HEK293 (cell line): Measurements from ENCODE around the gene CDC5L.

Experiments used
- CTCF ChIA-PET: fragments of 350-600 bp; formaldehyde crosslinking; extraction: SDS; loops from one replicate; lab custom pipeline; 2021; ENCODE audit warnings: antibody characterized with exemption; lab: Yijun Ruan, JAX
- POLR2A ChIA-PET: fragments of 300-600 bp; formaldehyde crosslinking; extraction: SDS; loops from one replicate; lab custom pipeline; 2020; ENCODE audit warnings: antibody characterized with exemption, inconsistent platforms; lab: Yijun Ruan, JAX
- H3K27ac ChIP-seq: fragments of 200-500 bp; sonication (Bioruptor generic); 2 replicates; pipeline ENCODE4 v1.5.1; 2014; ENCODE audit warnings: low read depth, low read length, control low read depth, inconsistent platforms; ENCODE audit errors: extremely low read depth
- H3K36me3 ChIP-seq, 2 experiments: fragments of 200-500 bp in 1 of 2; sonication (Bioruptor generic) in 1 of 2; 1 replicate in 1 of 2; 2 replicates in 1 of 2; pipeline ENCODE4 v1.5.1; 2014 to 2017; ENCODE audit warnings: inconsistent platforms in 2 of 2, low read length in 2 of 2; ENCODE audit not compliant: control insufficient read depth in 2 of 2, insufficient read depth in 1 of 2
- H3K4me1 ChIP-seq: fragments of 200-500 bp; sonication (Bioruptor generic); 2 replicates; pipeline ENCODE4 v1.5.1; 2014; ENCODE audit warnings: mild to moderate bottlenecking, low read length, inconsistent platforms; ENCODE audit not compliant: control insufficient read depth, insufficient read depth
- H3K4me3 ChIP-seq: 2 replicates; pipeline ENCODE4 v1.5.1; 2011; ENCODE audit warnings: low read depth, mild to moderate bottlenecking, control low read depth, low read length, moderate library complexity
- H3K9me3 ChIP-seq: fragments of 200-500 bp; sonication (Bioruptor generic); 2 replicates; pipeline ENCODE4 v1.5.1; 2014; ENCODE audit warnings: low read depth, low read length, inconsistent platforms; ENCODE audit not compliant: control insufficient read depth, insufficient read depth
- BCL11A ChIP-seq: fragments of 450-650 bp; formaldehyde crosslinking; IDR thresholded peaks from 2 replicates; pipeline ENCODE4 v1.5.1; 2016; ENCODE audit warnings: low read depth, missing biosample characterization, missing genetic modification characterization
- BCL11B ChIP-seq: fragments of 450-650 bp; formaldehyde crosslinking; IDR thresholded peaks from 2 replicates; pipeline ENCODE4 v1.5.1; 2016; ENCODE audit warnings: low read depth, missing biosample characterization, missing genetic modification characterization
- KLF16 ChIP-seq: fragments of 450-650 bp; formaldehyde crosslinking; IDR thresholded peaks from 2 replicates; pipeline ENCODE4 v1.5.1; 2017; ENCODE audit warnings: missing biosample characterization, missing genetic modification characterization
- KLF8 ChIP-seq: fragments of 450-650 bp; formaldehyde crosslinking; IDR thresholded peaks from 2 replicates; pipeline ENCODE4 v1.5.1; 2016; ENCODE audit warnings: missing biosample characterization, missing genetic modification characterization
- SP7 ChIP-seq: fragments of 450-650 bp; formaldehyde crosslinking; IDR thresholded peaks from 2 replicates; pipeline ENCODE4 v1.5.1; 2016; ENCODE audit warnings: missing biosample characterization, missing genetic modification characterization
- ZBTB44 ChIP-seq: fragments of 450-650 bp; IDR thresholded peaks from 2 replicates; pipeline ENCODE4 v1.5.1; 2018; ENCODE audit warnings: missing biosample characterization, mild to moderate bottlenecking, missing genetic modification characterization
- ZNF155 ChIP-seq: fragments of 450-650 bp; formaldehyde crosslinking; IDR thresholded peaks from 2 replicates; pipeline ENCODE4 v1.5.1; 2016; ENCODE audit warnings: missing biosample characterization, missing genetic modification characterization
- ZNF174 ChIP-seq: fragments of 450-650 bp; formaldehyde crosslinking; IDR thresholded peaks from 2 replicates; pipeline ENCODE4 v1.5.0; 2017; ENCODE audit warnings: missing biosample characterization, mild to moderate bottlenecking, missing genetic modification characterization
- ZNF211 ChIP-seq: fragments of 450-650 bp; formaldehyde crosslinking; IDR thresholded peaks from 2 replicates; pipeline ENCODE4 v1.5.1; 2016; ENCODE audit warnings: low read depth, missing biosample characterization, missing genetic modification characterization
- ZNF248 ChIP-seq: fragments of 450-650 bp; formaldehyde crosslinking; IDR thresholded peaks from 2 replicates; pipeline ENCODE4 v1.5.1; 2017; ENCODE audit warnings: missing biosample characterization, missing genetic modification characterization
- ZNF266 ChIP-seq: fragments of 450-650 bp; formaldehyde crosslinking; IDR thresholded peaks from 2 replicates; pipeline ENCODE4 v1.5.1; 2016; ENCODE audit warnings: missing biosample characterization, missing genetic modification characterization, low read depth
- ZNF274 ChIP-seq, 2 experiments: fragments of 200-500 bp in 1 of 2; fragments of 450-650 bp in 1 of 2; sonication (Bioruptor generic) in 1 of 2; formaldehyde crosslinking in 1 of 2; IDR thresholded peaks; 2 replicates each; pipeline versions ENCODE4 v1.5.1 to v1.6.1; 2014 to 2016; ENCODE audit warnings: borderline replicate concordance in 1 of 2, inconsistent platforms in 1 of 2, low read length in 1 of 2, missing biosample characterization in 1 of 2, missing genetic modification characterization in 1 of 2
- ZNF311 ChIP-seq: fragments of 450-650 bp; formaldehyde crosslinking; IDR thresholded peaks from 2 replicates; pipeline ENCODE4 v1.5.1; 2017; ENCODE audit warnings: missing biosample characterization, missing genetic modification characterization, borderline replicate concordance
- ZNF473 ChIP-seq: fragments of 450-650 bp; formaldehyde crosslinking; IDR thresholded peaks from 2 replicates; pipeline ENCODE4 v1.5.1; 2017; ENCODE audit warnings: missing biosample characterization, missing genetic modification characterization
- ZNF548 ChIP-seq: fragments of 450-650 bp; formaldehyde crosslinking; IDR thresholded peaks from 2 replicates; pipeline ENCODE4 v1.5.1; 2016; ENCODE audit warnings: missing biosample characterization, missing genetic modification characterization
- ZNF623 ChIP-seq: fragments of 450-650 bp; formaldehyde crosslinking; IDR thresholded peaks from 2 replicates; pipeline ENCODE4 v1.5.1; 2016; ENCODE audit warnings: missing biosample characterization, missing genetic modification characterization
- ZSCAN16 ChIP-seq: fragments of 450-650 bp; formaldehyde crosslinking; IDR thresholded peaks from 2 replicates; pipeline ENCODE4 v1.5.1; 2016; ENCODE audit warnings: missing biosample characterization, missing genetic modification characterization
- ZSCAN23 ChIP-seq: fragments of 450-650 bp; formaldehyde crosslinking; IDR thresholded peaks from 2 replicates; pipeline ENCODE4 v1.5.1; 2016; ENCODE audit warnings: missing biosample characterization, missing genetic modification characterization
- TF ChIP-seq, protein P1 (sequence below): fragments of 450-650 bp; formaldehyde crosslinking; IDR thresholded peaks from 2 replicates; pipeline ENCODE4 v1.5.1; 2017; ENCODE audit warnings: missing biosample characterization, missing genetic modification characterization
- TF ChIP-seq, protein P2 (sequence below): fragments of 450-650 bp; formaldehyde crosslinking; IDR thresholded peaks from 2 replicates; pipeline ENCODE4 v1.5.1; 2016; ENCODE audit warnings: missing biosample characterization, missing genetic modification characterization, borderline replicate concordance
- TF ChIP-seq, protein P3 (sequence below): fragments of 450-650 bp; formaldehyde crosslinking; IDR thresholded peaks from 2 replicates; pipeline ENCODE4 v1.5.1; 2016; ENCODE audit warnings: missing biosample characterization, missing genetic modification characterization
- TF ChIP-seq, protein P4 (sequence below): fragments of 450-650 bp; formaldehyde crosslinking; IDR thresholded peaks from 2 replicates; pipeline ENCODE4 v1.5.1; 2016; ENCODE audit warnings: missing biosample characterization, missing genetic modification characterization, low read depth

Gene CDC5L

GRCh38 chr6:44477293-44477894 lies 89.9 kb downstream of the CDC5L start:
- H3K4me3 ChIP-seq, result no peak overlapping the region
- CTCF ChIA-PET, result interaction anchor here (0.6 to 4.9 kb wide), 13 partner anchors 11 to 1447 kb away, joined by 3 to 71 read pairs (median 3); no protein-coding TSS in a partner anchor
- TF ChIP-seq ZNF155 (tag by site-specific recombination) (no peak), ZNF174 (tag by site-specific recombination) (no peak), ZNF248 (tag by site-specific recombination) (no peak), ZNF623 (tag by site-specific recombination) (no peak), KLF16 (tag by site-specific recombination) (no peak), SP7 (tag by site-specific recombination) (no peak), ZSCAN23 (no peak), ZNF211 (tag by site-specific recombination) (no peak), ZNF548 (tag by site-specific recombination) (no peak), ZBTB44 (no peak)
- TF ChIP-seq, protein P1, sequence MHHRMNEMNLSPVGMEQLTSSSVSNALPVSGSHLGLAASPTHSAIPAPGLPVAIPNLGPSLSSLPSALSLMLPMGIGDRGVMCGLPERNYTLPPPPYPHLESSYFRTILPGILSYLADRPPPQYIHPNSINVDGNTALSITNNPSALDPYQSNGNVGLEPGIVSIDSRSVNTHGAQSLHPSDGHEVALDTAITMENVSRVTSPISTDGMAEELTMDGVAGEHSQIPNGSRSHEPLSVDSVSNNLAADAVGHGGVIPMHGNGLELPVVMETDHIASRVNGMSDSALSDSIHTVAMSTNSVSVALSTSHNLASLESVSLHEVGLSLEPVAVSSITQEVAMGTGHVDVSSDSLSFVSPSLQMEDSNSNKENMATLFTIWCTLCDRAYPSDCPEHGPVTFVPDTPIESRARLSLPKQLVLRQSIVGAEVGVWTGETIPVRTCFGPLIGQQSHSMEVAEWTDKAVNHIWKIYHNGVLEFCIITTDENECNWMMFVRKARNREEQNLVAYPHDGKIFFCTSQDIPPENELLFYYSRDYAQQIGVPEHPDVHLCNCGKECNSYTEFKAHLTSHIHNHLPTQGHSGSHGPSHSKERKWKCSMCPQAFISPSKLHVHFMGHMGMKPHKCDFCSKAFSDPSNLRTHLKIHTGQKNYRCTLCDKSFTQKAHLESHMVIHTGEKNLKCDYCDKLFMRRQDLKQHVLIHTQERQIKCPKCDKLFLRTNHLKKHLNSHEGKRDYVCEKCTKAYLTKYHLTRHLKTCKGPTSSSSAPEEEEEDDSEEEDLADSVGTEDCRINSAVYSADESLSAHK (tag by site-specific recombination), result no peak
- TF ChIP-seq, protein P2, sequence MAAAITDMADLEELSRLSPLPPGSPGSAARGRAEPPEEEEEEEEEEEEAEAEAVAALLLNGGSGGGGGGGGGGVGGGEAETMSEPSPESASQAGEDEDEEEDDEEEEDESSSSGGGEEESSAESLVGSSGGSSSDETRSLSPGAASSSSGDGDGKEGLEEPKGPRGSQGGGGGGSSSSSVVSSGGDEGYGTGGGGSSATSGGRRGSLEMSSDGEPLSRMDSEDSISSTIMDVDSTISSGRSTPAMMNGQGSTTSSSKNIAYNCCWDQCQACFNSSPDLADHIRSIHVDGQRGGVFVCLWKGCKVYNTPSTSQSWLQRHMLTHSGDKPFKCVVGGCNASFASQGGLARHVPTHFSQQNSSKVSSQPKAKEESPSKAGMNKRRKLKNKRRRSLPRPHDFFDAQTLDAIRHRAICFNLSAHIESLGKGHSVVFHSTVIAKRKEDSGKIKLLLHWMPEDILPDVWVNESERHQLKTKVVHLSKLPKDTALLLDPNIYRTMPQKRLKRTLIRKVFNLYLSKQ (tag by site-specific recombination), result no peak
- TF ChIP-seq, all 188 proteins: peak for 0
- no peak overlapping the region for H3K27ac ChIP-seq
- H3K4me1 ChIP-seq, result no peaks in the 10 kb centered on the region
- POLR2A ChIA-PET, result no interaction called here
- no peaks in the 10 kb centered on the region for H3K9me3 ChIP-seq
- H3K36me3 ChIP-seq, result no peaks in the 10 kb centered on the region

DNA sequence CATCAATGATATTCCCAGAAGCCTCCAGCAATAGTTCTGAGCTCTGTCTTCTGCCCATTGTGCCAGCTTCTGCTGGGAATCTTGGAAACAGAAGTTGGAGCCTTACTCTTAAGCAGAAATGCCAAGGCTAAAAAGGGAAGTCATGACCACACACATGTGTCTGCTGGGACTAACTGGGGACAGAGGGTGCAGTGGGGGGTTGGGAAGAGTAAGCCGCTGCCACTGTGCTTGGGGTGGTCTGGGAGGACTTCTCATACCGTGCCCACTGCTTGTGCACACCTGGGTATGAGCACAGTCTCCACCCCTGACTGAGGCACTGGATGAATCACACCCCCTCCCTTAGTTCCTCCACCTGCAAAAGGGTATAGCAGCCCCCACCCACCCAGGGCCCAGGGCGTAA lies 90.7 kb downstream of the CDC5L start:
- Histone ChIP-seq H3K36me3 (no peaks in the 10 kb centered on the region), H3K4me3 (no peak overlapping the region), H3K4me1 (no peaks in the 10 kb centered on the region), H3K27ac (no peak overlapping the region), H3K9me3 (no peaks in the 10 kb centered on the region)
- POLR2A ChIA-PET, result no interaction called here
- CTCF ChIA-PET, result interaction anchor here (0.6 to 4.9 kb wide), 12 partner anchors 12 to 1446 kb away, joined by 3 to 71 read pairs (median 3); no protein-coding TSS in a partner anchor
- TF ChIP-seq ZSCAN16 (tag by site-specific recombination) (no peak), KLF8 (no peak), ZNF311 (no peak), ZNF274 (IDR thresholded peaks at IDR 0.05; ENCODE audit: low read length) (no peak), ZNF274 (tag by site-specific recombination; IDR thresholded peaks at IDR 0.05; ENCODE audit: borderline replicate concordance) (no peak), ZNF473 (no peak), ZBTB44 (no peak), BCL11B (tag by site-specific recombination) (no peak), BCL11A (no peak), ZNF266 (no peak)
- TF ChIP-seq, protein P3, sequence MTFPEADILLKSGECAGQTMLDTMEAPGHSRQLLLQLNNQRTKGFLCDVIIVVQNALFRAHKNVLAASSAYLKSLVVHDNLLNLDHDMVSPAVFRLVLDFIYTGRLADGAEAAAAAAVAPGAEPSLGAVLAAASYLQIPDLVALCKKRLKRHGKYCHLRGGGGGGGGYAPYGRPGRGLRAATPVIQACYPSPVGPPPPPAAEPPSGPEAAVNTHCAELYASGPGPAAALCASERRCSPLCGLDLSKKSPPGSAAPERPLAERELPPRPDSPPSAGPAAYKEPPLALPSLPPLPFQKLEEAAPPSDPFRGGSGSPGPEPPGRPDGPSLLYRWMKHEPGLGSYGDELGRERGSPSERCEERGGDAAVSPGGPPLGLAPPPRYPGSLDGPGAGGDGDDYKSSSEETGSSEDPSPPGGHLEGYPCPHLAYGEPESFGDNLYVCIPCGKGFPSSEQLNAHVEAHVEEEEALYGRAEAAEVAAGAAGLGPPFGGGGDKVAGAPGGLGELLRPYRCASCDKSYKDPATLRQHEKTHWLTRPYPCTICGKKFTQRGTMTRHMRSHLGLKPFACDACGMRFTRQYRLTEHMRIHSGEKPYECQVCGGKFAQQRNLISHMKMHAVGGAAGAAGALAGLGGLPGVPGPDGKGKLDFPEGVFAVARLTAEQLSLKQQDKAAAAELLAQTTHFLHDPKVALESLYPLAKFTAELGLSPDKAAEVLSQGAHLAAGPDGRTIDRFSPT (tag by site-specific recombination), result no peak
- TF ChIP-seq, protein P4, sequence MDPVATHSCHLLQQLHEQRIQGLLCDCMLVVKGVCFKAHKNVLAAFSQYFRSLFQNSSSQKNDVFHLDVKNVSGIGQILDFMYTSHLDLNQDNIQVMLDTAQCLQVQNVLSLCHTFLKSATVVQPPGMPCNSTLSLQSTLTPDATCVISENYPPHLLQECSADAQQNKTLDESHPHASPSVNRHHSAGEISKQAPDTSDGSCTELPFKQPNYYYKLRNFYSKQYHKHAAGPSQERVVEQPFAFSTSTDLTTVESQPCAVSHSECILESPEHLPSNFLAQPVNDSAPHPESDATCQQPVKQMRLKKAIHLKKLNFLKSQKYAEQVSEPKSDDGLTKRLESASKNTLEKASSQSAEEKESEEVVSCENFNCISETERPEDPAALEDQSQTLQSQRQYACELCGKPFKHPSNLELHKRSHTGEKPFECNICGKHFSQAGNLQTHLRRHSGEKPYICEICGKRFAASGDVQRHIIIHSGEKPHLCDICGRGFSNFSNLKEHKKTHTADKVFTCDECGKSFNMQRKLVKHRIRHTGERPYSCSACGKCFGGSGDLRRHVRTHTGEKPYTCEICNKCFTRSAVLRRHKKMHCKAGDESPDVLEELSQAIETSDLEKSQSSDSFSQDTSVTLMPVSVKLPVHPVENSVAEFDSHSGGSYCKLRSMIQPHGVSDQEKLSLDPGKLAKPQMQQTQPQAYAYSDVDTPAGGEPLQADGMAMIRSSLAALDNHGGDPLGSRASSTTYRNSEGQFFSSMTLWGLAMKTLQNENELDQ (tag by site-specific recombination), result no peak
